CD4-positive, alpha-beta T cell treated with Interleukin-2 at 100 ng/mL for 4 hours (primary cell): ENCODE measurements around the gene MRPL34.
A peak's percentile ranks its signal among the peaks of the same experiment; 100 is the strongest.

Source experiments
- DNase-seq: peaks from one replicate; pipeline ENCODE4 v3.0.0-alpha.2; 2020; ENCODE audit warnings: low spot score

Gene MRPL34

GRCh38 chr19:17328517-17329365 lies 23.1 kb downstream of the MRPL34 start:
- DNase-seq: peak; percentile 26

GRCh38 chr19:17329366-17330261 lies 23.9 kb downstream of the MRPL34 start:
- no peak for DNase-seq

DNA sequence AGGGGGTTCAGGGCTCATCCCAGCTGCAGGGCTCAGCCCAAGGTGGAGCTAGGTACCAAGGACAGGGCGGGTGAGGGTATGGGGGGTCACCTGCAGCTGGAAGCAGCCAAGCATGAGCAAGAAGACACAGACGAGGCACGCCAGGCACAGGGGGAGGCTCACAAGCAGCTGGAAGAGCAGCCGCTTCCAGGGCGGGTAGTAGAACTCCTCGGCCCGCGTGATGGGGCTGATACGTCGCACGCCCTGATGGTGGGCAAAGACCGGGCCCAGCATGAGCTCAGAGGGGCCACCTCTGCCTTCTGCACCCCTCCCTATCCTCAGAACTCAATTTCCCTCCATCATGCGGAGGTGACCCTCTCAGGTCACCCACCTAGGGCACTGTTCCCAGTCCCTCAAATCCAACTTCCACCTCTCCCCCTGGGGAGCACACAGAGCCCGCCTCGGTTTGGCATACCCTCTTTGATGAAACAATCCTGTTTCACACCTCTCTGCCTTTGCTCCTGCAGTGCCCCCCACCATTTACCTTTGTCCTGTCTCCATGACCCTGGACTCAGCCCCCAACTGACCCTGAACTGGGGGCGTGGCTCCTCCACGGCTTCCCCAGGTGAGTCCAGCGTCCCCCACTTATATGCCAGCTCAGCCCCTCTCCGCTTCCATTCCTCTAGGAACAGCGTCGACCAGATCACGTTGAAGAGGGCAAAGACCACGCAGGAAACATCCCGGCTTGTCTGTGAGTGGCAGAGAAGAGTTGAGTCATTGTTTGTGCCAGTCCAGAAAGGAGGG lies 24.8 kb downstream of the MRPL34 start:
- DNase-seq: no peak

- DNase-seq: no peak
These were observed 25.4 kb downstream of the MRPL34 start for GRCh38 chr19:17331045-17331558.

DNA sequence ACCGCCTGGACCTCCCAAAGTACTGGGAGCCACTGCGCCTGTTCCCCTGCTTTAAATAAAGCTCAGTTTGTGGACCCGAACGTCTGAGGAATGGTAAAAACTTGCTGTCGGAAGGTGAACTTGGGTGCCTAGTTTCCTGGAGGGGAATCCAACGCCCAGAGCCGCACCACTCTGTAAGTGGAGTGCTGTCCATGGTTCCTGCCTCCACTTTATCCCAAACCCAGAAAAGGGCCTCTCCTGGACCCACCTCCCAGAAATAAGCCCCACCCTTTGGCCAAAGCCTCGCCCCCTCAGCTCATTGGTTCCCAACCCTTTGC lies 26.6 kb downstream of the MRPL34 start:
- DNase-seq: no peak

- no peak for DNase-seq
These were observed 27.3 kb downstream of the MRPL34 start for GRCh38 chr19:17332677-17333581.

DNA sequence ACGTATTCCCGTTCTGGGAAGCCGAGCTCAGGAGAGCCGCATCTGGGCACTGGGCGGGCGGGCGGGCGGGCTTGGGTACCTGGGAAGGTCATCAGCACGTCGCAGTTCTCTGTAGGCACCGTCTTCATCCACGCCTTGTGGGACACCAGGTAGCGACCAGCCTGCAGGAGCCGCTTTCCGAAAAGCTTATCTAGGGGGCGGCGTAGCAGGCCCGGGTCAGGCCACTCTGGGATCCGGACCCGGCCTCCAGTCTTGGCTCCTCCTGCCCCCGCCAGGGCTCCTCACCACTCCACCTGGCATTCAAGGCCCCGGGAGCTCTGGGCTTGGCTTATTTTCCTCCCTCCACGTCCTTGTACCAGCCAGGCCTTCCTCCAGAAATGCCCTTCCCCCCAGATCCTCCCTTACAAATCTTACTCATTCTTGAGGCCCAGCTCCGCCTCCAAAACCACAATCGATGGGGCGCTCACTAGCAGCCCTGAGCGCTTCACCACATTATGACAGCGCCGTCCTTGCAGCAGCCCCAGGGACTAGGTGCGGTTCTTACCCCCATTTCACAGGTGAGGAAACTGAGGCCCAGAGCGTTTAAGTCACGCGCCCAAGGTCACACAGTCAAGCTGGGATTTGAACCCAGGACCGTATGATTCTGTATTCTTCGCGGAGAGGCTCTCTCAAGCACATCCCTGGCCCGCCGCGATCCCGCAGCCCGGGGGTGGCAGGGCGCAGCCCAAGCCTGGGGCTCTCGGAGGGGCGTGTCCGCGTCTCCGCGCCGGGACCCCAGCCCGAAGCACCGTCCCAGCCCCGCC lies 28.1 kb downstream of the MRPL34 start:
- peak; percentile 86 for DNase-seq

- DNase-seq: peak; percentile 99
These were observed 29.0 kb downstream of the MRPL34 start, which contains the start of gene ANO8 for GRCh38 chr19:17334414-17335409. TSS of gene ANO8 (minus strand) at chr19:17334855. CDS start at chr19:17334670, 185 bp downstream.

DNA sequence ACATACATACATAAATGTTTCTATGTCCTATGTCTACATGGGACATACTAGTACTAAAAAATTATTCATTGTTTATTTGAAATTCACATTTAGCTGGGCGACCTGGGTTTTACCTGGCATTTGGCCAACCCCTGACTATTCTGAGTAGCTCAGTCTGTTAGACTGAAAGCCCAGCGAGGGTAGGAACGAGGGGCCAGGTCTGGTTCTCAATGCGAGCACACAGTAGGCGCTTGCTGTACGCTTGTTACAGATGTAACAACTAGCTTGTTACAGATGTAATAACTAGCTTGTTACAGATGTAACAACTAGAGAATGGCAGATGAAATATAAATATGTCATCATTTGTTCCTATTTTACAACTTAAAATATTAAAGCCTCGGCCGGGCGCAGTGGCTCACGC lies 29.9 kb downstream of the MRPL34 start:
- no peak for DNase-seq

- peak; percentile 99 for DNase-seq
These were observed 31.4 kb downstream of the MRPL34 start, which contains the start of gene GTPBP3 for GRCh38 chr19:17336872-17337674. TSS of gene GTPBP3 (plus strand) at chr19:17337553. CDS start at chr19:17337612, 59 bp downstream.

DNA sequence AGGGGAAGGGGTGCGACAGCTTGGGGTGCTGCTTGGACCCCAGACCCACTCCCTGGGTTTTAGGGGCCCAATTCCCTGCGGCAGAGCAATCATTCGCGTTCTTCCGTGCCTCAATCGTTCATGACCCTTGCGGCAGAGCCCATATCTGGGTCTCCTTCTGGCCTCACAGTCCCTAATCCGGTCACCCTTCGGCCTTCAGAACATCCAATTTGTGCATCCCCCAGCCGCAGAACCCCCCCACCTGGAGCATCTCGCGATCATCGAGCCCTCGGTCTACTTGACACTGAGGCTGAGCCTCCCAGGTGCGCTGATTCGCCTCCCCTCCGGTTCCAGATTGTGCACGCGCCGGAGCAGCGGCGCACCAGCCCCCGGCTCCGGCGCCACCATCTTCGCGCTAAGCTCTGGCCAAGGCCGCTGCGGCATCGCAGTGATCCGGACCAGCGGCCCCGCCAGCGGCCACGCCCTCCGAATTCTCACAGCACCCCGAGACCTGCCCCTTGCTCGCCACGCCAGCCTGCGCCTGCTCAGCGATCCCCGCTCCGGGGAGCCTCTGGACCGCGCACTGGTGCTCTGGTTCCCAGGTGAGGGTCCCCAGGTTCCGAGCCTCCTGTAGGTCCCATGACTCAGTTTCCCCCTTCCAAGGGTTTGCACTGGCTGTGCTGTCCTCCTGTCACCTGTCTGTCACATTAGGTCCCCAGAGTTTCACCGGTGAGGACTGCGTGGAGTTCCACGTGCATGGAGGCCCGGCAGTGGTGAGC lies 32.2 kb downstream of the MRPL34 start:
- peak; percentile 21 for DNase-seq

GRCh38 chr19:17338433-17339078 lies 32.9 kb downstream of the MRPL34 start:
- DNase-seq: no peak

- DNase-seq: no peak
These were observed 33.5 kb downstream of the MRPL34 start for GRCh38 chr19:17339088-17339741.

GRCh38 chr19:17340302-17340870 lies 34.7 kb downstream of the MRPL34 start:
- no peak for DNase-seq

GRCh38 chr19:17340871-17341357 lies 35.2 kb downstream of the MRPL34 start:
- DNase-seq: no peak
